ENCODE results near the gene ZNF850.

Gene ZNF850

DNA sequence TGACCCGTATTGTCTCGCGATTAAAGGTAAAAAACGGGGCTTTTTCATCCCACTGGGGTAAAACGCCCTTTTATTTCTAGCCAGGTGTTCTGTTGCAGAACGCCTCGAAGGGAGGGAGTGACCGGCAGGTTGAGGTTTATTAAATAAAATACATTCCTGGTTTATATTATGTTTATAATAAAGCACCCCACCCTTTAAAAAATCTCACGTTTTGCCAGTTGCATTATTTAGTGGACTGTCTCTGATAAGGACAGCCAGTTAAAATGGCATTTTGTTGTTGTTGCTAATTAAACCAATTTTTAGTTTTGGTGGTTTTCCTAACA, 25.1 kb upstream of the ZNF850 start (continued):
- TF ChIP-seq, protein P1, sequence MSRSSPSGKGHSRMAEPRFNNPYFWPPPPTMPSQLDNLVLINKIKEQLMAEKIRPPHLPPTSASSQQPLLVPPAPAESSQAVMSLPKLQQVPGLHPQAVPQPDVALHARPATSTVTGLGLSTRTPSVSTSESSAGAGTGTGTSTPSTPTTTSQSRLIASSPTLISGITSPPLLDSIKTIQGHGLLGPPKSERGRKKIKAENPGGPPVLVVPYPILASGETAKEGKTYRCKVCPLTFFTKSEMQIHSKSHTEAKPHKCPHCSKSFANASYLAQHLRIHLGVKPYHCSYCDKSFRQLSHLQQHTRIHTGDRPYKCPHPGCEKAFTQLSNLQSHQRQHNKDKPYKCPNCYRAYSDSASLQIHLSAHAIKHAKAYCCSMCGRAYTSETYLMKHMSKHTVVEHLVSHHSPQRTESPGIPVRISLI (tag by site-specific recombination; IDR thresholded peaks at IDR 0.05) = peak; percentile 95; the same call in 1 of the 2 replicates
- TF ChIP-seq REPIN1 (tag by site-specific recombination; IDR thresholded peaks at IDR 0.05; ENCODE audit: low read depth) (no peak), SCRT1 (tag by site-specific recombination; IDR thresholded peaks at IDR 0.05; ENCODE audit: borderline replicate concordance) (no peak), ZNF560 (tag by site-specific recombination; IDR thresholded peaks at IDR 0.05; ENCODE audit: borderline replicate concordance) (no peak), HOXD13 (CRISPR knock-in tag; IDR thresholded peaks at IDR 0.05; ENCODE audit: borderline replicate concordance) (no peak), ZBTB21 (tag by site-specific recombination; IDR thresholded peaks at IDR 0.05) (no peak), HOXC10 (CRISPR knock-in tag; IDR thresholded peaks at IDR 0.05) (no peak), ZNF169 (tag by site-specific recombination; IDR thresholded peaks at IDR 0.05) (no peak), ZNF138 (tag by site-specific recombination; IDR thresholded peaks at IDR 0.05; ENCODE audit: borderline replicate concordance) (no peak), ZNF776 (tag by site-specific recombination; IDR thresholded peaks at IDR 0.05; ENCODE audit: borderline replicate concordance) (no peak), ZNF830 (tag by site-specific recombination; IDR thresholded peaks at IDR 0.05; ENCODE audit: low read depth) (no peak), RBAK (tag by site-specific recombination; IDR thresholded peaks at IDR 0.05) (no peak), ZNF76 (tag by site-specific recombination; IDR thresholded peaks at IDR 0.05; ENCODE audit: borderline replicate concordance, low read depth) (no peak), ZNF843 (tag by site-specific recombination; IDR thresholded peaks at IDR 0.05) (0 out of 2 replicates have a peak, but pooled peaks have one; percentile 7), GLI4 (tag by site-specific recombination; IDR thresholded peaks at IDR 0.05) (no peak), ZNF747 (tag by site-specific recombination; IDR thresholded peaks at IDR 0.05) (no peak), ZNF624 (tag by site-specific recombination; IDR thresholded peaks at IDR 0.05) (no peak), ZNF549 (tag by site-specific recombination; IDR thresholded peaks at IDR 0.05) (no peak)
- TF ChIP-seq, protein P2, sequence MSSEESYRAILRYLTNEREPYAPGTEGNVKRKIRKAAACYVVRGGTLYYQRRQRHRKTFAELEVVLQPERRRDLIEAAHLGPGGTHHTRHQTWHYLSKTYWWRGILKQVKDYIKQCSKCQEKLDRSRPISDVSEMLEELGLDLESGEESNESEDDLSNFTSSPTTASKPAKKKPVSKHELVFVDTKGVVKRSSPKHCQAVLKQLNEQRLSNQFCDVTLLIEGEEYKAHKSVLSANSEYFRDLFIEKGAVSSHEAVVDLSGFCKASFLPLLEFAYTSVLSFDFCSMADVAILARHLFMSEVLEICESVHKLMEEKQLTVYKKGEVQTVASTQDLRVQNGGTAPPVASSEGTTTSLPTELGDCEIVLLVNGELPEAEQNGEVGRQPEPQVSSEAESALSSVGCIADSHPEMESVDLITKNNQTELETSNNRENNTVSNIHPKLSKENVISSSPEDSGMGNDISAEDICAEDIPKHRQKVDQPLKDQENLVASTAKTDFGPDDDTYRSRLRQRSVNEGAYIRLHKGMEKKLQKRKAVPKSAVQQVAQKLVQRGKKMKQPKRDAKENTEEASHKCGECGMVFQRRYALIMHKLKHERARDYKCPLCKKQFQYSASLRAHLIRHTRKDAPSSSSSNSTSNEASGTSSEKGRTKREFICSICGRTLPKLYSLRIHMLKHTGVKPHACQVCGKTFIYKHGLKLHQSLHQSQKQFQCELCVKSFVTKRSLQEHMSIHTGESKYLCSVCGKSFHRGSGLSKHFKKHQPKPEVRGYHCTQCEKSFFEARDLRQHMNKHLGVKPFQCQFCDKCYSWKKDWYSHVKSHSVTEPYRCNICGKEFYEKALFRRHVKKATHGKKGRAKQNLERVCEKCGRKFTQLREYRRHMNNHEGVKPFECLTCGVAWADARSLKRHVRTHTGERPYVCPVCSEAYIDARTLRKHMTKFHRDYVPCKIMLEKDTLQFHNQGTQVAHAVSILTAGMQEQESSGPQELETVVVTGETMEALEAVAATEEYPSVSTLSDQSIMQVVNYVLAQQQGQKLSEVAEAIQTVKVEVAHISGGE (tag by site-specific recombination; conservative IDR thresholded peaks at IDR 0.05; ENCODE audit: low read depth) = peak; percentile 68
- TF ChIP-seq, protein P3, sequence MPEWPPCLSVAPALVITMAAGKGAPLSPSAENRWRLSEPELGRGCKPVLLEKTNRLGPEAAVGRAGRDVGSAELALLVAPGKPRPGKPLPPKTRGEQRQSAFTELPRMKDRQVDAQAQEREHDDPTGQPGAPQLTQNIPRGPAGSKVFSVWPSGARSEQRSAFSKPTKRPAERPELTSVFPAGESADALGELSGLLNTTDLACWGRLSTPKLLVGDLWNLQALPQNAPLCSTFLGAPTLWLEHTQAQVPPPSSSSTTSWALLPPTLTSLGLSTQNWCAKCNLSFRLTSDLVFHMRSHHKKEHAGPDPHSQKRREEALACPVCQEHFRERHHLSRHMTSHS (tag by site-specific recombination; IDR thresholded peaks at IDR 0.05) = no peak
- TF ChIP-seq, protein P4, sequence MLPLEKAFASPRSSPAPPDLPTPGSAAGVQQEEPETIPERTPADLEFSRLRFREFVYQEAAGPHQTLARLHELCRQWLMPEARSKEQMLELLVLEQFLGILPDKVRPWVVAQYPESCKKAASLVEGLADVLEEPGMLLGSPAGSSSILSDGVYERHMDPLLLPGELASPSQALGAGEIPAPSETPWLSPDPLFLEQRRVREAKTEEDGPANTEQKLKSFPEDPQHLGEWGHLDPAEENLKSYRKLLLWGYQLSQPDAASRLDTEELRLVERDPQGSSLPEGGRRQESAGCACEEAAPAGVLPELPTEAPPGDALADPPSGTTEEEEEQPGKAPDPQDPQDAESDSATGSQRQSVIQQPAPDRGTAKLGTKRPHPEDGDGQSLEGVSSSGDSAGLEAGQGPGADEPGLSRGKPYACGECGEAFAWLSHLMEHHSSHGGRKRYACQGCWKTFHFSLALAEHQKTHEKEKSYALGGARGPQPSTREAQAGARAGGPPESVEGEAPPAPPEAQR (tag by site-specific recombination; IDR thresholded peaks at IDR 0.05) = no peak
- TF ChIP-seq, protein P5, sequence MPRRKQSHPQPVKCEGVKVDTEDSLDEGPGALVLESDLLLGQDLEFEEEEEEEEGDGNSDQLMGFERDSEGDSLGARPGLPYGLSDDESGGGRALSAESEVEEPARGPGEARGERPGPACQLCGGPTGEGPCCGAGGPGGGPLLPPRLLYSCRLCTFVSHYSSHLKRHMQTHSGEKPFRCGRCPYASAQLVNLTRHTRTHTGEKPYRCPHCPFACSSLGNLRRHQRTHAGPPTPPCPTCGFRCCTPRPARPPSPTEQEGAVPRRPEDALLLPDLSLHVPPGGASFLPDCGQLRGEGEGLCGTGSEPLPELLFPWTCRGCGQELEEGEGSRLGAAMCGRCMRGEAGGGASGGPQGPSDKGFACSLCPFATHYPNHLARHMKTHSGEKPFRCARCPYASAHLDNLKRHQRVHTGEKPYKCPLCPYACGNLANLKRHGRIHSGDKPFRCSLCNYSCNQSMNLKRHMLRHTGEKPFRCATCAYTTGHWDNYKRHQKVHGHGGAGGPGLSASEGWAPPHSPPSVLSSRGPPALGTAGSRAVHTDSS (tag by site-specific recombination; IDR thresholded peaks at IDR 0.05) = 0 out of 2 replicates have a peak, but pooled peaks have one; percentile 15
- TF ChIP-seq, protein P6, sequence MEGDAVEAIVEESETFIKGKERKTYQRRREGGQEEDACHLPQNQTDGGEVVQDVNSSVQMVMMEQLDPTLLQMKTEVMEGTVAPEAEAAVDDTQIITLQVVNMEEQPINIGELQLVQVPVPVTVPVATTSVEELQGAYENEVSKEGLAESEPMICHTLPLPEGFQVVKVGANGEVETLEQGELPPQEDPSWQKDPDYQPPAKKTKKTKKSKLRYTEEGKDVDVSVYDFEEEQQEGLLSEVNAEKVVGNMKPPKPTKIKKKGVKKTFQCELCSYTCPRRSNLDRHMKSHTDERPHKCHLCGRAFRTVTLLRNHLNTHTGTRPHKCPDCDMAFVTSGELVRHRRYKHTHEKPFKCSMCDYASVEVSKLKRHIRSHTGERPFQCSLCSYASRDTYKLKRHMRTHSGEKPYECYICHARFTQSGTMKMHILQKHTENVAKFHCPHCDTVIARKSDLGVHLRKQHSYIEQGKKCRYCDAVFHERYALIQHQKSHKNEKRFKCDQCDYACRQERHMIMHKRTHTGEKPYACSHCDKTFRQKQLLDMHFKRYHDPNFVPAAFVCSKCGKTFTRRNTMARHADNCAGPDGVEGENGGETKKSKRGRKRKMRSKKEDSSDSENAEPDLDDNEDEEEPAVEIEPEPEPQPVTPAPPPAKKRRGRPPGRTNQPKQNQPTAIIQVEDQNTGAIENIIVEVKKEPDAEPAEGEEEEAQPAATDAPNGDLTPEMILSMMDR (tag by site-specific recombination; IDR thresholded peaks at IDR 0.05) = no peak
- TF ChIP-seq, protein P7, sequence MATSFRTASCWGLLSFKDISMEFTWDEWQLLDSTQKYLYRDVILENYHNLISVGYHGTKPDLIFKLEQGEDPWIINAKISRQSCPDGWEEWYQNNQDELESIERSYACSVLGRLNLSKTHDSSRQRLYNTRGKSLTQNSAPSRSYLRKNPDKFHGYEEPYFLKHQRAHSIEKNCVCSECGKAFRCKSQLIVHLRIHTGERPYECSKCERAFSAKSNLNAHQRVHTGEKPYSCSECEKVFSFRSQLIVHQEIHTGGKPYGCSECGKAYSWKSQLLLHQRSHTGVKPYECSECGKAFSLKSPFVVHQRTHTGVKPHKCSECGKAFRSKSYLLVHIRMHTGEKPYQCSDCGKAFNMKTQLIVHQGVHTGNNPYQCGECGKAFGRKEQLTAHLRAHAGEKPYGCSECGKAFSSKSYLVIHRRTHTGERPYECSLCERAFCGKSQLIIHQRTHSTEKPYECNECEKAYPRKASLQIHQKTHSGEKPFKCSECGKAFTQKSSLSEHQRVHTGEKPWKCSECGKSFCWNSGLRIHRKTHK (tag by site-specific recombination; IDR thresholded peaks at IDR 0.05) = no peak
- TF ChIP-seq, protein P8, sequence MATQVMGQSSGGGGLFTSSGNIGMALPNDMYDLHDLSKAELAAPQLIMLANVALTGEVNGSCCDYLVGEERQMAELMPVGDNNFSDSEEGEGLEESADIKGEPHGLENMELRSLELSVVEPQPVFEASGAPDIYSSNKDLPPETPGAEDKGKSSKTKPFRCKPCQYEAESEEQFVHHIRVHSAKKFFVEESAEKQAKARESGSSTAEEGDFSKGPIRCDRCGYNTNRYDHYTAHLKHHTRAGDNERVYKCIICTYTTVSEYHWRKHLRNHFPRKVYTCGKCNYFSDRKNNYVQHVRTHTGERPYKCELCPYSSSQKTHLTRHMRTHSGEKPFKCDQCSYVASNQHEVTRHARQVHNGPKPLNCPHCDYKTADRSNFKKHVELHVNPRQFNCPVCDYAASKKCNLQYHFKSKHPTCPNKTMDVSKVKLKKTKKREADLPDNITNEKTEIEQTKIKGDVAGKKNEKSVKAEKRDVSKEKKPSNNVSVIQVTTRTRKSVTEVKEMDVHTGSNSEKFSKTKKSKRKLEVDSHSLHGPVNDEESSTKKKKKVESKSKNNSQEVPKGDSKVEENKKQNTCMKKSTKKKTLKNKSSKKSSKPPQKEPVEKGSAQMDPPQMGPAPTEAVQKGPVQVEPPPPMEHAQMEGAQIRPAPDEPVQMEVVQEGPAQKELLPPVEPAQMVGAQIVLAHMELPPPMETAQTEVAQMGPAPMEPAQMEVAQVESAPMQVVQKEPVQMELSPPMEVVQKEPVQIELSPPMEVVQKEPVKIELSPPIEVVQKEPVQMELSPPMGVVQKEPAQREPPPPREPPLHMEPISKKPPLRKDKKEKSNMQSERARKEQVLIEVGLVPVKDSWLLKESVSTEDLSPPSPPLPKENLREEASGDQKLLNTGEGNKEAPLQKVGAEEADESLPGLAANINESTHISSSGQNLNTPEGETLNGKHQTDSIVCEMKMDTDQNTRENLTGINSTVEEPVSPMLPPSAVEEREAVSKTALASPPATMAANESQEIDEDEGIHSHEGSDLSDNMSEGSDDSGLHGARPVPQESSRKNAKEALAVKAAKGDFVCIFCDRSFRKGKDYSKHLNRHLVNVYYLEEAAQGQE (tag by site-specific recombination; IDR thresholded peaks at IDR 0.05) = no peak

All from HEK293 (cell line).